Measurements from ENCODE around the gene HAPSTR1.

The HAPSTR1 gene

DNA sequence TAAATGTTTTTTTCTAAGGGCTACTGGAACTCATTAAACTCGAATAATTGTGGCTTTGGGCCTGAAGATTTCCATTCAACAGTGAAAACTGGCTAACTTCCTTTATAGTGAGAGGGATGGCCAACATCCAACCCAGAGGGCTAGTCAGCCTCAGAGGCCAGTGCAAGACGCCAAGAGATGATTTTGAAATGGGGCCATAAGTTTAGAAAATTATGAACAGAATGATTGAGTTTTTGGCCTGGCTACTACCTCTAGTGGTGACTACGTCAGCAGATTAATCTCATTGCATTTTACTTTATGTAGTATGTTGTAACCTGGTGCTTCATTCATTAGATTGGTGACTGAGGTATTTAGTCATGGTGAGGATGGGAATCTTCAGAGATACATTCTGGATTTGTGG is 28.4 kb downstream of the HAPSTR1 start:
- no peak overlapping the region for H3K4me3 ChIP-seq (ENCODE audit: control insufficient read depth, low read depth, low read length)
- peak; percentile 97 for DNase-seq (ENCODE audit: low read depth)
- TF ChIP-seq, protein P1, sequence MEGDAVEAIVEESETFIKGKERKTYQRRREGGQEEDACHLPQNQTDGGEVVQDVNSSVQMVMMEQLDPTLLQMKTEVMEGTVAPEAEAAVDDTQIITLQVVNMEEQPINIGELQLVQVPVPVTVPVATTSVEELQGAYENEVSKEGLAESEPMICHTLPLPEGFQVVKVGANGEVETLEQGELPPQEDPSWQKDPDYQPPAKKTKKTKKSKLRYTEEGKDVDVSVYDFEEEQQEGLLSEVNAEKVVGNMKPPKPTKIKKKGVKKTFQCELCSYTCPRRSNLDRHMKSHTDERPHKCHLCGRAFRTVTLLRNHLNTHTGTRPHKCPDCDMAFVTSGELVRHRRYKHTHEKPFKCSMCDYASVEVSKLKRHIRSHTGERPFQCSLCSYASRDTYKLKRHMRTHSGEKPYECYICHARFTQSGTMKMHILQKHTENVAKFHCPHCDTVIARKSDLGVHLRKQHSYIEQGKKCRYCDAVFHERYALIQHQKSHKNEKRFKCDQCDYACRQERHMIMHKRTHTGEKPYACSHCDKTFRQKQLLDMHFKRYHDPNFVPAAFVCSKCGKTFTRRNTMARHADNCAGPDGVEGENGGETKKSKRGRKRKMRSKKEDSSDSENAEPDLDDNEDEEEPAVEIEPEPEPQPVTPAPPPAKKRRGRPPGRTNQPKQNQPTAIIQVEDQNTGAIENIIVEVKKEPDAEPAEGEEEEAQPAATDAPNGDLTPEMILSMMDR (conservative IDR thresholded peaks at IDR 0.05; ENCODE audit: control insufficient read depth, insufficient read depth, low read depth, low read length): no peak

DNA sequence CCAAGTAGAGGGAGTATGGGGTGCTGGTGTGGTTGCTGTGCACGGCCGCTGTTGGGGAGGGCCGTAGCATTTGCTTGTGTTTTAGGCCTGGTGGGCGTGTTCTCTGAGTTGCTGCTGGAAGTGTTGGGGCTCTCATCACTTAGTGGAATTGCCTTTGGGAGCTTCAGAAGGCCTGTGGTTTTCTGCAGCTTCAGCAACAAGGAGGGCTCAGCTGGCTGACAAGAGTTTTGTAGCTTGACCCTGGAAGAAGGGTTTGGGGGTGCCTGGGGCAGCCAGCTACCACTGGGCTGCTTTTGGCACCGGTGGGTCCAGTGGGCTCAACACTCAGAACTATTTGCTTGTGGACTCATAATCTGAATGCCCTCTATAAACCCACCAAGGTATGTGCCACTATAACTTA is 30.9 kb downstream of the HAPSTR1 start:
- DNase-seq (ENCODE audit: low read depth): no peak
- TF ChIP-seq, protein P1 (conservative IDR thresholded peaks at IDR 0.05; ENCODE audit: control insufficient read depth, insufficient read depth, low read depth, low read length): no peak
- no peak overlapping the region for H3K4me3 ChIP-seq (ENCODE audit: control insufficient read depth, low read depth, low read length)

DNA sequence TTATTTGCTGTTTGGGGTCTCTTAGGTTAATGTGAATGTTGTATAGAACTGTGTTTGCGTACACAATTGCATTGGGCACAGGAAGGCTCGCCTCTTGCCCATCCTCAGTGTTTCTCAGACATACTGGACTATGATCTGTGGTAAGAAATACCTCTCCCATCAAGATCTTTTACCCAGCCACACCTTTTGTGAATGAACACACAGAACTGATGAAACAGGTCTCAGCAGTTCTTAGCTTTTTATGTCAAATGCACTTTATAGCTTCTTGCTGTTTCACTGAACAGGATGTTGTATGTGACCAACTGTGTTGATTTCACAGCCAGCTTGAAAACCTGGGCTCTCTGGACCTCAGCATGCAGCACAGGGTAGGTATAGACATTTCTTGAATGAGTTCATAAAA is 31.5 kb downstream of the HAPSTR1 start:
- TF ChIP-seq, protein P1 (conservative IDR thresholded peaks at IDR 0.05; ENCODE audit: control insufficient read depth, insufficient read depth, low read depth, low read length): no peak
- DNase-seq (ENCODE audit: low read depth): no peak
- no peak overlapping the region for H3K4me3 ChIP-seq (ENCODE audit: control insufficient read depth, low read depth, low read length)

DNA sequence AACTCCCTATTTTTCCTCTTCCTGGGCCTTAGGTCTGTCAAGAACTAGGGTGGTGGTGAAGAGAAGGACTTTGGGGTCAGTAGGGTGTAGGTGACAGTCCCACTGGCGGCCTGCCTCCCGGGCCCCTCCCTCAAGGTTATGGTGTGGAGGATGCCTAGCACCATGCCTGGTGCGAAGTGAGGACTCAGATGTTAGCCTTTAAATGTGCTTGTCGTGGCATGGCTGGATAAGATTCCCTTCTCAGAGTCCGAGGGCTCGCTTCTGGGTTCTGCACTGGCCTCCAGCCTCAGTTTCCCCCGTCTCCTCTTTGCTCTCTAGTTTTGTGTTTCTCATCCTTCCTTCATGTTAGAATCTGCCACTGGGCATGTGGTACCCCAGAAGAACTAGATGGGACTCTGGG is 32.0 kb downstream of the HAPSTR1 start:
- no peak for DNase-seq (ENCODE audit: low read depth)
- H3K4me3 ChIP-seq (ENCODE audit: control insufficient read depth, low read depth, low read length): no peak overlapping the region
- TF ChIP-seq, protein P1 (conservative IDR thresholded peaks at IDR 0.05; ENCODE audit: control insufficient read depth, insufficient read depth, low read depth, low read length): no peak

DNA sequence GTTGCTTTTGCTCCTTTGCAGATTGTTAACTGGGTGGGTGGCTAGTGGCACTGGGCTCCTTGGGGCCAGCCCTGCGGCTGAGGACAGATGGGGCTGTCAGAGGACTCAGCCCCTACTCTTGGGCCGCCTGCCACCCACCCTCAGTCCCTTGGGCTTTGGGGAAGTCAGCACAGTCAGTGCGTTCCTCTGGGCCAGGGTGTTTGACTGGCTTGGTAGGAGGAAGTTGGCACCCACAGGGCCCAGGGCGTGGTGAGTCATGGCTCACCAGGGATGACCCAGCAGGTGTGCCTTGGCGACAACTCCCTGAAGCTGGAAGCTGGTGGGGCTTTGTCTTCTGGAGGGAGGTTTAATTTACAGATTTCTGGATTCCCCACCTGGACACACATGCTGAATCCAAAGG is 32.4 kb downstream of the HAPSTR1 start:
- TF ChIP-seq, protein P1 (conservative IDR thresholded peaks at IDR 0.05; ENCODE audit: control insufficient read depth, insufficient read depth, low read depth, low read length): no peak
- DNase-seq (ENCODE audit: low read depth): peak; percentile 24
- no peak overlapping the region for H3K4me3 ChIP-seq (ENCODE audit: control insufficient read depth, low read depth, low read length)

DNA sequence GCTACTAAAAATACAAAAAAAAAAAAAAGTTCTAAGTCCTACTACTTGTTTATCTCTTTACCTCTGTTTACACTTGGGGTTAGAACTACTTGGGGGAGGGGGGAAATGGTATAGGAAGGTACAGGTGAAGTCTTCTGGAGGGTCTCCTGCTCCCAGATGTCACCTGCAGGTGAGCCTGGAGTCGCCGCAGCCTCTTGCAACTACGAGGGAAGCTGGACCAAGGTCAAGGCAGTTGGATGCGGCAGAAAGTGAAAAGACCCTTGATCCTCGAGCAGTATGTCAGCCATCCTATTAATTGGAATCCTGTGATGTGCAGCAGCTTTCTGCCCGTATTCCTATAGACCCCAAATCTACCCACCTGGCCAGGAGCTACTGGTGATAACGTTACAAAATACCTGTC is 33.0 kb downstream of the HAPSTR1 start:
- no peak for DNase-seq (ENCODE audit: low read depth)
- TF ChIP-seq, protein P1 (conservative IDR thresholded peaks at IDR 0.05; ENCODE audit: control insufficient read depth, insufficient read depth, low read depth, low read length): no peak
- H3K4me3 ChIP-seq (ENCODE audit: control insufficient read depth, low read depth, low read length): no peak overlapping the region

DNA sequence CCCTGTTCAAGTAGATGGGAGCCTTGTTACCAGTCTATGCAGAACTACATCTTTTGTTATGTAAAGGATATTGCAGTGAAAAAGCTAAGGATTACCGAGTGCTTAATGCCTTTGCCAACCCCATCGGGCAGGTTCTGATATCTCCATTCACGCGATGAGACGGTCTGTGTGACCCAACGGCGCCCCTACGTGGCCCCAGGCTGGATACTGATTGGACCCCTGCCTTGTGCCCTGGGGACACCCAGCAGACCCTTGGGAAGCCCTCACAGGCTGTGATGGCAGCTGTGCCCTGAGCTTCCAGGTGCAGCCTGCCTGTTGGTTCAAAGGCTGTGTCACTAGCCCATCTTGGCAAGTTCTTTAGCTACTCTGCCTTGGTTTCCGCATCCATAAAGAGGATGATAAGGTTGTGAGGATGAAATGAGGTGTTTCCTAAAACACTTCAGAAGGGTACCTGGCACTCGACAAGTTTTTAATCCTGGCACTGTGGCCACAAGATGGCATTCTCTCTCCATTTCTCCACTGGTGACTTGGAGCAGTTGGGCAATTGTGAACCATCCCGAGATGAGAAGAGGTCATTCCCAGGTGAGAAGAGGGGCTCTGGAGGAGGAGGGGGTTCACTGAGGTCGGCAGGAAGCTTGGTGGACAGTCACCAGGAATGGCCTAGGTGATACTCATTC is 33.6 kb downstream of the HAPSTR1 start:
- no peak for DNase-seq (ENCODE audit: low read depth)
- TF ChIP-seq, protein P1 (conservative IDR thresholded peaks at IDR 0.05; ENCODE audit: control insufficient read depth, insufficient read depth, low read depth, low read length): no peak
- H3K4me3 ChIP-seq (ENCODE audit: control insufficient read depth, low read depth, low read length): no peak overlapping the region

Measured in fibroblast of mammary gland (primary cell).